ENCODE data around the gene KDF1.

DNA sequence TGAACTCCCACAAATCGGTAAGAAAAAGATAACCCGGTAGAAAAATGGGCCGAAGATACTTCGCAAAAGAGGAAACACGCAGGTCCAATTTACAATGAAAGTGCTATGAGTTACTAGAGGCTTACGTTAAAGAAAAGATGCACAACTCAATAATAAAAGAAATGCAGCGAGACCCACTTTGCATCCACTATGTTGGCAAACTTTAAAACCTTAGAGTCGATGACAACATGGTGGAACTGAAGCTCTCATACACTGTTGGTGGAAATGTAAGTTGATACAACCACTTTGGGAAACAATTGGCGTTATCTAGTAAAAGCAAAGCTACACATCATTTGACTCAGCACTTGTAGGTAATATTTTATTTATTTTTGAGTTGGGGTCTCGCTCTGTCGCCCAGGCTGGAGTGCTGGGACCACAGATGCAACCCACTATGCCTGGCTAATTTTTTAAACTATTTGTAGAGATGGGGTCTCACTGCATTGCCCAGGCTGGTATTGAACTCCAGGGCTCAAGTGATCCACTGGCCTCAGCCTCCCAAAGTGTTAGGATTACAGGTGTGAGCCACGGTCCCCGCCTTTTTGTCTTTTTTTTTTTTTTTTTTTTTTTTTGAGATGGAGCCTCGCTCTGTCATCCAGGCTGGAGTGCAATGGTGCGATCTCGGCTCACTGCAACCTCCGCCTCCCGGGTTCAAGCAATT is 59.3 kb downstream of the KDF1 start:
- TF ChIP-seq YY1 (IDR thresholded peaks at IDR 0.05; ENCODE audit: insufficient read depth, insufficient read length): no peak
- no peak for TF ChIP-seq ZNF274 (IDR thresholded peaks at IDR 0.05; ENCODE audit: low read depth, low read length)
- no peak for TF ChIP-seq SUZ12 (IDR thresholded peaks at IDR 0.05; ENCODE audit: extremely low read depth, insufficient read depth, insufficient read length)
